GM06990 (cell line): ENCODE results near the gene PBX2.
A peak's percentile ranks its signal among the peaks of the same experiment; 100 is the strongest.

ENCODE experiments used
- DNase-seq: peaks from one replicate; pipeline ENCODE4 v3.0.0-alpha.2; 2011; ENCODE audit not compliant: insufficient read length; ENCODE audit errors: extremely low read depth
- H3K27me3 ChIP-seq: replicated peaks from 2 replicates; pipeline ENCODE4 v1.6.0; 2011; ENCODE audit warnings: low read length; ENCODE audit not compliant: control insufficient read depth, insufficient read depth
- H3K36me3 ChIP-seq: 2 replicates; pipeline ENCODE4 v1.5.1; 2011; ENCODE audit warnings: low read length; ENCODE audit not compliant: control insufficient read depth, insufficient read depth
- H3K4me3 ChIP-seq: replicated peaks from 2 replicates; pipeline ENCODE4 v1.5.1; 2011; ENCODE audit warnings: low read depth, mild to moderate bottlenecking, control low read depth, low read length
- CTCF ChIP-seq: IDR thresholded peaks from 2 replicates; pipeline ENCODE4 v1.5.1; 2011; ENCODE audit warnings: low read length, control low read depth, mild to moderate bottlenecking, inconsistent platforms; ENCODE audit not compliant: insufficient read depth, poor library complexity, severe bottlenecking

The PBX2 gene

GRCh38 chr6:32163559-32164258, 26.3 kb downstream of the PBX2 start:
- no peak for TF ChIP-seq CTCF

GRCh38 chr6:32158052-32158451, 31.9 kb downstream of the PBX2 start:
- H3K27me3 ChIP-seq: no peaks in the 10 kb centered on the region; the same call in 1 of the 2 replicates
- no peaks in the 10 kb centered on the region for H3K36me3 ChIP-seq
- no peak overlapping the region for H3K4me3 ChIP-seq
- no peak for DNase-seq
- TF ChIP-seq CTCF: no peak

More at GRCh38 chr6:32163559-32164258, 26.3 kb downstream of the PBX2 start:
- H3K36me3 ChIP-seq: peaks cover 2% of the 10 kb centered on the region
- DNase-seq: no peak
- H3K27me3 ChIP-seq: no peaks in the 10 kb centered on the region
- H3K4me3 ChIP-seq: no peak overlapping the region

- no peak for TF ChIP-seq CTCF
- no peaks in the 10 kb centered on the region for H3K36me3 ChIP-seq
- no peak for DNase-seq
- no peaks in the 10 kb centered on the region; the same call in none of the 2 replicates for H3K27me3 ChIP-seq
- H3K4me3 ChIP-seq: no peak overlapping the region
These were observed 33.1 kb downstream of the PBX2 start for GRCh38 chr6:32156891-32157290.

- Histone ChIP-seq H3K27me3 (peaks cover 1% of the 10 kb centered on the region), H3K4me3 (peak overlapping the region; percentile 60), H3K36me3 (no peaks in the 10 kb centered on the region)
- DNase-seq: no peak
- TF ChIP-seq CTCF: peak; percentile 60
These were observed 35.4 kb downstream of the PBX2 start for GRCh38 chr6:32154514-32155161.

- Histone ChIP-seq H3K4me3 (peak within 1 kb of the TSS; percentile 60), H3K36me3 (no peaks in the 10 kb centered on the region), H3K27me3 (peaks cover 1% of the 10 kb centered on the region)
- DNase-seq: peak; percentile 71
- no peak for TF ChIP-seq CTCF
These were observed 36.2 kb downstream of the PBX2 start, which contains the start of gene PPT2 for GRCh38 chr6:32153564-32154513. Gene PPT2 (plus strand): TSS chr6:32154141. CDS start chr6:32154595, 454 bp downstream.
